Measurements from ENCODE around the gene ROPN1L. TPM values are rescaled to one million over a fixed set of nuclear protein-coding genes. Genes with fewer than 3 reads are reported as not detected.

The ROPN1L gene
- total RNA-seq, 1 experiment from 2014 or later = 0.66 TPM

DNA sequence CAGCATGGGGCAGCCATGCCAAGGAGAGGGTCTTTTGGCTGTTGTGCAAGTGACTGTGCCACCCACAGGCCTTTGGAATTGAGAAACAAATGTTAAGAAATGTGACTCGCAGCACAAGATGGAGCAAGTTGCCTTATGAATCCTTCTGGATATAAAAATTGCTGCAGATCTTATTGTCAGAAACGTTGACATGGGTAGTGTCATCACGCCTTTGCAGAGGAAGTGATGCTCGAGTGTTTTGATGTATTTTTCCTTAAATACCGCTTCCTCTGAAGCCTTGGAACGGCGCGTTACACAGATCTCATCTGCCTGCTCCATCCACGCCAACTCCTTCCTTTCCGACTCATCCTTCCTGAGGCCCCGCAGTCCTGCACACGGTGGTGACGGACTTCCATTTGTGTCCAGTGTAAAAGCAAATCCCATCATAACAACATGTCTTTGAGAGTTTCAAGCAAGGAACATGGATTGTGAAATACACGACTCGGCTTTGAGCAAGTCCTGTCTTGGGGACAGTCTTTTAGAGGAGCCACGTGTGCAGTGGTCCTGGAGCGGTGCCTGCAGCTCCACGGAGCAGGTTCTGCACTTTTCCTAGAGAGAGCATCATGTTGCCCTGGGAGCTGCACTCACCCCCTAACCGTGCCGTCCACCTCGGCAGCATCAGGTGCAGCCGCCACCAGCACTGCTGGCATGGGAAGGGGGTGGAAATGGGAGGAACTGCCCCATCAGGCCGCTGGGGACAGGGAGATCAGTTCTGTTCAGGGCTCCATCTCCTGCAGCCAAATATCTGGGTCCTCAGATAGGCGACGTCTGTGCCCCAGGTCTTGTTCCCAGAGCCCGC lies 15.1 kb downstream of the ROPN1L start:
- POLR2A ChIA-PET = no interaction called here
- DNase-seq (ENCODE audit: low read depth, low spot score) = no peak
- Histone ChIP-seq H3K4me2 (ENCODE audit: low read length) (no peak overlapping the region), H3K27ac (ENCODE audit: low read depth, low read length) (no peak overlapping the region), H3K36me3 (ENCODE audit: control insufficient read depth in 1 of 2, insufficient read depth in 2 of 2, low read length in 2 of 2) (no peaks in the 10 kb centered on the region), H3K27me3 (ENCODE audit: insufficient read depth, low read length) (no peaks in the 10 kb centered on the region), H3K9ac (ENCODE audit: low read length) (no peak overlapping the region), H3K4me3 (replicated peaks in 1 of 2; ENCODE audit: low read depth in 1 of 2, low read length in 2 of 2) (no peak overlapping the region), H2AFZ (ENCODE audit: low read depth, low read length, poor library complexity, severe bottlenecking) (no peak overlapping the region), H3K79me2 (ENCODE audit: insufficient read depth, low read length) (no peaks in the 10 kb centered on the region), H4K20me1 (ENCODE audit: insufficient read depth) (no peaks in the 10 kb centered on the region), H3K9me3 (ENCODE audit: control insufficient read depth in 1 of 2, insufficient read depth in 1 of 2, low read depth in 1 of 2, low read length in 2 of 2) (no peaks in the 10 kb centered on the region), H3K4me1 (ENCODE audit: control insufficient read depth in 1 of 2, insufficient read depth in 2 of 2, low read length in 2 of 2) (peaks cover 12 to 32% of the 10 kb centered on the region in 2 experiments), H3K9me2 (ENCODE audit: insufficient read depth) (no peaks in the 10 kb centered on the region)
- CTCF ChIA-PET = interaction anchor here (7.7 kb wide), 1 partner anchor 170 kb away, joined by 94 read pairs; no protein-coding TSS in a partner anchor
- TF ChIP-seq, protein P1, sequence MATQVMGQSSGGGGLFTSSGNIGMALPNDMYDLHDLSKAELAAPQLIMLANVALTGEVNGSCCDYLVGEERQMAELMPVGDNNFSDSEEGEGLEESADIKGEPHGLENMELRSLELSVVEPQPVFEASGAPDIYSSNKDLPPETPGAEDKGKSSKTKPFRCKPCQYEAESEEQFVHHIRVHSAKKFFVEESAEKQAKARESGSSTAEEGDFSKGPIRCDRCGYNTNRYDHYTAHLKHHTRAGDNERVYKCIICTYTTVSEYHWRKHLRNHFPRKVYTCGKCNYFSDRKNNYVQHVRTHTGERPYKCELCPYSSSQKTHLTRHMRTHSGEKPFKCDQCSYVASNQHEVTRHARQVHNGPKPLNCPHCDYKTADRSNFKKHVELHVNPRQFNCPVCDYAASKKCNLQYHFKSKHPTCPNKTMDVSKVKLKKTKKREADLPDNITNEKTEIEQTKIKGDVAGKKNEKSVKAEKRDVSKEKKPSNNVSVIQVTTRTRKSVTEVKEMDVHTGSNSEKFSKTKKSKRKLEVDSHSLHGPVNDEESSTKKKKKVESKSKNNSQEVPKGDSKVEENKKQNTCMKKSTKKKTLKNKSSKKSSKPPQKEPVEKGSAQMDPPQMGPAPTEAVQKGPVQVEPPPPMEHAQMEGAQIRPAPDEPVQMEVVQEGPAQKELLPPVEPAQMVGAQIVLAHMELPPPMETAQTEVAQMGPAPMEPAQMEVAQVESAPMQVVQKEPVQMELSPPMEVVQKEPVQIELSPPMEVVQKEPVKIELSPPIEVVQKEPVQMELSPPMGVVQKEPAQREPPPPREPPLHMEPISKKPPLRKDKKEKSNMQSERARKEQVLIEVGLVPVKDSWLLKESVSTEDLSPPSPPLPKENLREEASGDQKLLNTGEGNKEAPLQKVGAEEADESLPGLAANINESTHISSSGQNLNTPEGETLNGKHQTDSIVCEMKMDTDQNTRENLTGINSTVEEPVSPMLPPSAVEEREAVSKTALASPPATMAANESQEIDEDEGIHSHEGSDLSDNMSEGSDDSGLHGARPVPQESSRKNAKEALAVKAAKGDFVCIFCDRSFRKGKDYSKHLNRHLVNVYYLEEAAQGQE (IDR thresholded peaks at IDR 0.05; ENCODE audit: low read depth) = no peak
- TF ChIP-seq ZFX (IDR thresholded peaks at IDR 0.05) = no peak
- no peak for TF ChIP-seq ZNF274 (IDR thresholded peaks at IDR 0.05; ENCODE audit: low read depth, low read length)
- TF ChIP-seq RAD21 (IDR thresholded peaks at IDR 0.05; ENCODE audit: low read depth) = peak; percentile 5; the same call in 1 of the 2 replicates
- intact Hi-C loops (cut with micrococcal nuclease) = no loop called here
- RAD21 ChIA-PET (ENCODE audit: low non-redundant PET in 1 of 2, low total read pairs in 2 of 2, uncharacterized antibody in 2 of 2, unreplicated experiment in 2 of 2) = no interaction called here
- BruUV-seq (replicated peaks) = no TSS peak
- ATAC-seq = no peak

All from HCT116 (cell line).